ENCODE measurements around the gene TMEM14C.

GRCh38 chr6:10694302-10695085 lies 28.4 kb upstream of the TMEM14C start, which contains the start of the genes C6orf52 and PAK1IP1:
- TF ChIP-seq, protein P1, sequence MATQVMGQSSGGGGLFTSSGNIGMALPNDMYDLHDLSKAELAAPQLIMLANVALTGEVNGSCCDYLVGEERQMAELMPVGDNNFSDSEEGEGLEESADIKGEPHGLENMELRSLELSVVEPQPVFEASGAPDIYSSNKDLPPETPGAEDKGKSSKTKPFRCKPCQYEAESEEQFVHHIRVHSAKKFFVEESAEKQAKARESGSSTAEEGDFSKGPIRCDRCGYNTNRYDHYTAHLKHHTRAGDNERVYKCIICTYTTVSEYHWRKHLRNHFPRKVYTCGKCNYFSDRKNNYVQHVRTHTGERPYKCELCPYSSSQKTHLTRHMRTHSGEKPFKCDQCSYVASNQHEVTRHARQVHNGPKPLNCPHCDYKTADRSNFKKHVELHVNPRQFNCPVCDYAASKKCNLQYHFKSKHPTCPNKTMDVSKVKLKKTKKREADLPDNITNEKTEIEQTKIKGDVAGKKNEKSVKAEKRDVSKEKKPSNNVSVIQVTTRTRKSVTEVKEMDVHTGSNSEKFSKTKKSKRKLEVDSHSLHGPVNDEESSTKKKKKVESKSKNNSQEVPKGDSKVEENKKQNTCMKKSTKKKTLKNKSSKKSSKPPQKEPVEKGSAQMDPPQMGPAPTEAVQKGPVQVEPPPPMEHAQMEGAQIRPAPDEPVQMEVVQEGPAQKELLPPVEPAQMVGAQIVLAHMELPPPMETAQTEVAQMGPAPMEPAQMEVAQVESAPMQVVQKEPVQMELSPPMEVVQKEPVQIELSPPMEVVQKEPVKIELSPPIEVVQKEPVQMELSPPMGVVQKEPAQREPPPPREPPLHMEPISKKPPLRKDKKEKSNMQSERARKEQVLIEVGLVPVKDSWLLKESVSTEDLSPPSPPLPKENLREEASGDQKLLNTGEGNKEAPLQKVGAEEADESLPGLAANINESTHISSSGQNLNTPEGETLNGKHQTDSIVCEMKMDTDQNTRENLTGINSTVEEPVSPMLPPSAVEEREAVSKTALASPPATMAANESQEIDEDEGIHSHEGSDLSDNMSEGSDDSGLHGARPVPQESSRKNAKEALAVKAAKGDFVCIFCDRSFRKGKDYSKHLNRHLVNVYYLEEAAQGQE (IDR thresholded peaks at IDR 0.05; ENCODE audit: borderline replicate concordance), result peak; percentile 15
- TF ChIP-seq, protein P2, sequence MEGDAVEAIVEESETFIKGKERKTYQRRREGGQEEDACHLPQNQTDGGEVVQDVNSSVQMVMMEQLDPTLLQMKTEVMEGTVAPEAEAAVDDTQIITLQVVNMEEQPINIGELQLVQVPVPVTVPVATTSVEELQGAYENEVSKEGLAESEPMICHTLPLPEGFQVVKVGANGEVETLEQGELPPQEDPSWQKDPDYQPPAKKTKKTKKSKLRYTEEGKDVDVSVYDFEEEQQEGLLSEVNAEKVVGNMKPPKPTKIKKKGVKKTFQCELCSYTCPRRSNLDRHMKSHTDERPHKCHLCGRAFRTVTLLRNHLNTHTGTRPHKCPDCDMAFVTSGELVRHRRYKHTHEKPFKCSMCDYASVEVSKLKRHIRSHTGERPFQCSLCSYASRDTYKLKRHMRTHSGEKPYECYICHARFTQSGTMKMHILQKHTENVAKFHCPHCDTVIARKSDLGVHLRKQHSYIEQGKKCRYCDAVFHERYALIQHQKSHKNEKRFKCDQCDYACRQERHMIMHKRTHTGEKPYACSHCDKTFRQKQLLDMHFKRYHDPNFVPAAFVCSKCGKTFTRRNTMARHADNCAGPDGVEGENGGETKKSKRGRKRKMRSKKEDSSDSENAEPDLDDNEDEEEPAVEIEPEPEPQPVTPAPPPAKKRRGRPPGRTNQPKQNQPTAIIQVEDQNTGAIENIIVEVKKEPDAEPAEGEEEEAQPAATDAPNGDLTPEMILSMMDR (IDR thresholded peaks at IDR 0.05; ENCODE audit: poor library complexity, severe bottlenecking), result no peak
- TF ChIP-seq SMC3 (conservative IDR thresholded peaks at IDR 0.05; ENCODE audit: poor library complexity), result peak; percentile 51

Data from neural cell (in vitro differentiated cells).